GM23248 (cell line): ENCODE data around the gene SERPINB1.

Source experiments
- EZH2 ChIP-seq: fragments of 200-600 bp; sonication (generic); IDR thresholded peaks from 2 replicates; pipeline ENCODE4 v1.6.1; 2018; ENCODE audit warnings: antibody characterized with exemption, mild to moderate bottlenecking; ENCODE audit not compliant: insufficient read depth, poor library complexity, severe bottlenecking
- EZH2phosphoT487 ChIP-seq: fragments of 200-600 bp; sonication (generic); IDR thresholded peaks from 2 replicates; pipeline ENCODE4 v1.6.1; 2018; ENCODE audit warnings: antibody characterized with exemption, moderate library complexity, mild to moderate bottlenecking, low read depth; ENCODE audit not compliant: insufficient read depth

- TF ChIP-seq EZH2: no peak
- no peak for TF ChIP-seq EZH2phosphoT487
Observed at GRCh38 chr6:2804516-2804915, 37.1 kb downstream of the SERPINB1 start.
